Loucy (cell line): ENCODE data around the gene FGF19.

Source experiments
- H2AFZ ChIP-seq: fragments of 200-600 bp; sonication (generic); 2 replicates; pipeline ENCODE4 v1.6.0; 2016; ENCODE audit warnings: antibody characterized with exemption, mild to moderate bottlenecking, low read length, moderate library complexity
- H3F3A ChIP-seq: fragments of 200-600 bp; 2 replicates; pipeline ENCODE4 v1.6.0; 2016; ENCODE audit warnings: antibody characterized with exemption, low read depth, mild to moderate bottlenecking
- H3K27me3 ChIP-seq: fragments of 200-600 bp; sonication (generic); 2 replicates; pipeline ENCODE4 v1.6.1; 2014; ENCODE audit warnings: low read length, mild to moderate bottlenecking; ENCODE audit not compliant: insufficient read depth, poor library complexity, severe bottlenecking
- H3K36me3 ChIP-seq: fragments of 200-600 bp; sonication (generic); 2 replicates; pipeline ENCODE4 v1.6.1; 2016; ENCODE audit warnings: low read length; ENCODE audit not compliant: insufficient read depth
- H3K4me1 ChIP-seq: fragments of 200-600 bp; sonication (generic); 2 replicates; pipeline ENCODE4 v1.5.1; 2014; ENCODE audit warnings: low read length, mild to moderate bottlenecking; ENCODE audit not compliant: insufficient read depth, poor library complexity, severe bottlenecking
- H3K4me2 ChIP-seq: fragments of 200-600 bp; sonication (generic); 2 replicates; pipeline ENCODE4 v1.6.0; 2014; ENCODE audit warnings: antibody characterized with exemption, low read length, low read depth, mild to moderate bottlenecking; ENCODE audit not compliant: poor library complexity, severe bottlenecking
- H3K4me3 ChIP-seq: fragments of 200-600 bp; sonication (generic); 2 replicates; pipeline ENCODE4 v1.5.1; 2014; ENCODE audit warnings: low read length, mild to moderate bottlenecking, mixed read lengths; ENCODE audit not compliant: poor library complexity, severe bottlenecking
- H3K79me2 ChIP-seq: fragments of 200-600 bp; sonication (generic); 2 replicates; pipeline ENCODE4 v1.6.1; 2014; ENCODE audit warnings: low read length; ENCODE audit not compliant: insufficient read depth
- H3K9ac ChIP-seq: fragments of 200-600 bp; sonication (generic); 2 replicates; pipeline ENCODE4 v1.6.0; 2014; ENCODE audit warnings: mild to moderate bottlenecking, low read depth, low read length, moderate library complexity; ENCODE audit not compliant: poor library complexity, severe bottlenecking
- H3K9me2 ChIP-seq: fragments of 200-600 bp; sonication (generic); replicated peaks from 2 replicates; pipeline ENCODE4 v1.6.1; 2016; ENCODE audit warnings: low read depth, low read length, mixed read lengths
- H3K9me3 ChIP-seq: fragments of 200-600 bp; sonication (generic); 2 replicates; pipeline ENCODE4 v1.6.1; 2014; ENCODE audit warnings: mild to moderate bottlenecking, antibody characterized with exemption, low read length, low read depth; ENCODE audit not compliant: insufficient read depth
- H4K20me1 ChIP-seq: fragments of 200-600 bp; sonication (generic); 2 replicates; pipeline ENCODE4 v1.6.0; 2014; ENCODE audit warnings: antibody characterized with exemption, low read length, mild to moderate bottlenecking; ENCODE audit not compliant: insufficient read depth, poor library complexity, severe bottlenecking
- CTCF ChIP-seq: fragments of 200-600 bp; sonication (generic); conservative IDR thresholded peaks from 2 replicates; pipeline ENCODE4 v1.5.1; 2014; ENCODE audit warnings: mild to moderate bottlenecking, antibody characterized with exemption, low read length
- EZH2phosphoT487 ChIP-seq: fragments of 200-600 bp; IDR thresholded peaks from 2 replicates; pipeline ENCODE4 v1.6.1; 2018; ENCODE audit warnings: antibody characterized with exemption, mild to moderate bottlenecking, moderate library complexity, borderline replicate concordance

Gene FGF19

GRCh38 chr11:69721745-69722144 lies 17.9 kb upstream of the FGF19 start:
- Histone ChIP-seq H3K4me2 (no peak overlapping the region), H3F3A (no peaks in the 10 kb centered on the region), H3K9me3 (no peaks in the 10 kb centered on the region), H3K79me2 (no peaks in the 10 kb centered on the region), H3K4me1 (peaks cover 11% of the 10 kb centered on the region), H3K9me2 (no peaks in the 10 kb centered on the region), H3K36me3 (no peaks in the 10 kb centered on the region), H2AFZ (no peak overlapping the region), H4K20me1 (no peaks in the 10 kb centered on the region), H3K9ac (no peak overlapping the region), H3K27me3 (no peaks in the 10 kb centered on the region), H3K4me3 (no peak overlapping the region)
- TF ChIP-seq EZH2phosphoT487 (no peak), CTCF (peak; percentile 47)

DNA sequence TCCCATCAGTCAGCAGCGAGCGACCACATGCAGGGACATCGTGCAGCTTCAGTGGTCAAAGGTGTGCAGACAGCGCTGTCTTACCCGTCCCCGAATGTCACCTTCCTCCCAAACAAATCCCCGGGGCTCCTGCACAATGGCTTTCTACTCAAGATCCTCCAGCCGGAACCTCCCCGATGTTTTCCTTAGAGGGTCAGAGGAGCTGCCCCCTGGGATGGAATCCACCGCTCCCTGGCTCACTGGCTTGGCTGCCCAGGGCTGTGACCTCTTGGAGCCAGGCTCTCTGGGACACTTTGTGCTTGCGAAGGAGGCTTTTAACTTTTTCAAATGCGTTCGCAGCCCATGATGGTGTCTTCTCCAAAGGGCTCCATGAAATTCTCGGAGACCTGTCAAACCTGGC lies 17.3 kb upstream of the FGF19 start:
- Histone ChIP-seq H4K20me1 (no peaks in the 10 kb centered on the region), H3K9me3 (no peaks in the 10 kb centered on the region), H3K4me2 (no peak overlapping the region), H3K27me3 (no peaks in the 10 kb centered on the region), H3K9me2 (no peaks in the 10 kb centered on the region), H2AFZ (no peak overlapping the region), H3K36me3 (no peaks in the 10 kb centered on the region), H3K9ac (no peak overlapping the region), H3K79me2 (no peaks in the 10 kb centered on the region), H3K4me1 (peaks cover 11% of the 10 kb centered on the region), H3F3A (no peaks in the 10 kb centered on the region), H3K4me3 (no peak overlapping the region)
- no peak for TF ChIP-seq EZH2phosphoT487
- no peak for TF ChIP-seq CTCF

DNA sequence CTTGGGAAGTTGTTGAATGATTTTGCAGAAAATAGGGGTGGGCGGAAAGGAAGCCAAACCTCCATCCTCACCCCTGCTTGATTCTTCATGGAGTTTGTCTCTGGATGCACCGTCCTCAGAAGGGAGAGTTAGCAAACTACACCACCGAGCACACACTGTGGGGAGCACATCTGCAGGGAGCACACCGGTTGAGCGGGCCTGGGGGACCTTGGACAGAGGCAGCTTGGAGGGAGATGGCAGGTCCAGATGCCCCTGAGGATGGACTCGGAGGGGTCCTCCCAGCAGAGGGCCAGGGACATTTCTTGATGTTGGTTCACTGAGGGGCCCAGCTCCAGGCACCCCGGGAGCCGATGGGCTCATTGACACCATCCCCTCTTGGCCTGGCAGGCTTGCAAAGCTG lies 15.1 kb upstream of the FGF19 start:
- H2AFZ ChIP-seq, result no peak overlapping the region
- no peak overlapping the region for H3K9ac ChIP-seq
- H3K27me3 ChIP-seq, result no peaks in the 10 kb centered on the region
- H3K9me3 ChIP-seq, result no peaks in the 10 kb centered on the region
- H3K4me3 ChIP-seq, result no peak overlapping the region
- TF ChIP-seq CTCF (no peak), EZH2phosphoT487 (no peak)
- H3K4me2 ChIP-seq, result peak overlapping the region; percentile 31
- no peaks in the 10 kb centered on the region for H4K20me1 ChIP-seq
- peaks cover 11% of the 10 kb centered on the region for H3K4me1 ChIP-seq
- no peaks in the 10 kb centered on the region for H3K9me2 ChIP-seq
- no peaks in the 10 kb centered on the region for H3K79me2 ChIP-seq
- H3F3A ChIP-seq, result no peaks in the 10 kb centered on the region
- no peaks in the 10 kb centered on the region for H3K36me3 ChIP-seq
